ENCODE measurements around the gene OMA1. TPM values are rescaled to one million over a fixed set of nuclear protein-coding genes. Genes with fewer than 3 reads are reported as not detected.

Gene OMA1
- total RNA-seq, 1 experiment from 2014 or later = 11.9 TPM

GRCh38 chr1:58440696-58441095, 105.8 kb downstream of the OMA1 start:
- POLR2A ChIA-PET (ENCODE audit: low non-redundant PET) = no interaction called here
- Histone ChIP-seq H3K27me3 (replicated peaks; ENCODE audit: insufficient read depth, low read depth, low read length, poor library complexity) (no peaks in the 10 kb centered on the region), H3K36me3 (ENCODE audit: insufficient read depth, low read length, poor library complexity, severe bottlenecking) (no peaks in the 10 kb centered on the region), H3K4me3 (ENCODE audit: low read depth, low read length, poor library complexity, severe bottlenecking) (no peak overlapping the region), H3K9me3 (ENCODE audit: low read depth, low read length, poor library complexity, severe bottlenecking) (no peaks in the 10 kb centered on the region), H3K4me1 (ENCODE audit: insufficient read depth, low read length, poor library complexity, severe bottlenecking) (peaks cover 59% of the 10 kb centered on the region), H3K27ac (ENCODE audit: low read depth, low read length, poor library complexity, severe bottlenecking) (peak overlapping the region; percentile 79)
- no TSS peak for BruUV-seq (replicated peaks)
- DNase-seq (ENCODE audit: low spot score) = peak; percentile 28
- CTCF ChIA-PET = no interaction called here
- no peak for TF ChIP-seq CTCF (conservative IDR thresholded peaks at IDR 0.05; ENCODE audit: low read depth, low read length)
- intact Hi-C loops (cut with micrococcal nuclease; ENCODE audit: unreplicated experiment) = loop anchor here (2.0 to 10.0 kb wide), 4 partner anchors 46 to 728 kb away; partner anchors contain the start of gene OMA1

- Histone ChIP-seq H3K27ac (ENCODE audit: low read depth, low read length, poor library complexity, severe bottlenecking) (peak overlapping the region; percentile 4), H3K27me3 (replicated peaks; ENCODE audit: insufficient read depth, low read depth, low read length, poor library complexity) (no peaks in the 10 kb centered on the region), H3K4me3 (ENCODE audit: low read depth, low read length, poor library complexity, severe bottlenecking) (no peak overlapping the region), H3K4me1 (ENCODE audit: insufficient read depth, low read length, poor library complexity, severe bottlenecking) (peaks cover 65% of the 10 kb centered on the region), H3K9me3 (ENCODE audit: low read depth, low read length, poor library complexity, severe bottlenecking) (no peaks in the 10 kb centered on the region), H3K36me3 (ENCODE audit: insufficient read depth, low read length, poor library complexity, severe bottlenecking) (no peaks in the 10 kb centered on the region)
- CTCF ChIA-PET = no interaction called here
- TF ChIP-seq EZH2 (IDR thresholded peaks at IDR 0.05; ENCODE audit: borderline replicate concordance, low read depth, low read length, poor library complexity, severe bottlenecking) (no peak), CTCF (conservative IDR thresholded peaks at IDR 0.05; ENCODE audit: low read depth, low read length) (no peak)
- intact Hi-C loops (cut with micrococcal nuclease; ENCODE audit: unreplicated experiment) = loop anchor here (2.0 to 10.0 kb wide), 4 partner anchors 45 to 728 kb away; partner anchors contain the start of gene OMA1
- no peak for DNase-seq (ENCODE audit: low spot score)
- BruUV-seq (replicated peaks) = no TSS peak
- POLR2A ChIA-PET (ENCODE audit: low non-redundant PET) = no interaction called here
These were observed 106.6 kb downstream of the OMA1 start for GRCh38 chr1:58439946-58440345.

- Histone ChIP-seq H3K4me1 (ENCODE audit: insufficient read depth, low read length, poor library complexity, severe bottlenecking) (peaks cover 76% of the 10 kb centered on the region), H3K27me3 (replicated peaks; ENCODE audit: insufficient read depth, low read depth, low read length, poor library complexity) (no peaks in the 10 kb centered on the region), H3K27ac (ENCODE audit: low read depth, low read length, poor library complexity, severe bottlenecking) (no peak overlapping the region), H3K36me3 (ENCODE audit: insufficient read depth, low read length, poor library complexity, severe bottlenecking) (no peaks in the 10 kb centered on the region), H3K4me3 (ENCODE audit: low read depth, low read length, poor library complexity, severe bottlenecking) (no peak overlapping the region), H3K9me3 (ENCODE audit: low read depth, low read length, poor library complexity, severe bottlenecking) (no peaks in the 10 kb centered on the region)
- intact Hi-C loops (cut with micrococcal nuclease; ENCODE audit: unreplicated experiment) = no loop called here
- POLR2A ChIA-PET (ENCODE audit: low non-redundant PET) = no interaction called here
- BruUV-seq (replicated peaks) = no TSS peak
- DNase-seq (ENCODE audit: low spot score) = no peak
- no peak for TF ChIP-seq CTCF (conservative IDR thresholded peaks at IDR 0.05; ENCODE audit: low read depth, low read length)
- TF ChIP-seq EZH2 (IDR thresholded peaks at IDR 0.05; ENCODE audit: borderline replicate concordance, low read depth, low read length, poor library complexity, severe bottlenecking) = no peak
- CTCF ChIA-PET = no interaction called here
These were observed 108.1 kb downstream of the OMA1 start for GRCh38 chr1:58438468-58438867.

All from A673 (cell line).